HG03060 (cell line): ENCODE data around the gene WASHC4.
"Not testable (repeated sequence)": the region's sequence is repeated elsewhere in the genome, so short reads cannot be mapped to it uniquely, and the experiment has no call there.

Source experiments
- ATAC-seq: cut with Tn5 transposase; IDR thresholded peaks from one replicate; pipeline ENCODE4 v1.9.1; 2021; ENCODE audit warnings: low read depth, moderate number of reproducible peaks; ENCODE audit not compliant: unreplicated experiment

Gene WASHC4

DNA sequence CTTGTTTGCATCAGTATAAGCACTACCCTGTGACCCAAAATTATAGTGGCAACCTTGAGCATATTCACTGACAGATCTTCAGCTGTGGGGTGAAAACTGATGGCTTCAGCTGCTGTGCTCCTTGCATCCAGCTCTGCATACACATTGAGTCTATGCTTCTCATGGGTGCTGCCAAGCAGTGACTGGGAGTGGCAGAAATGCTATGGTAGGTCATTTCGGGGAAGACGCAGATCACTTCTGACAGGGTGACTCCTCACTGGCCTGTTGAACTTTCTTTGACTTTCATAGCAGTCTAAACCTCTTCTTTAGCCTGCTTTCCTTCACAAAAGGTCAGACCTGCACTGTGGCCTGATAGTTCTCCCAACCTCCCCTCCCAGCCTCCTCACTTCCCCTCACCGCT, 17.7 kb upstream of the WASHC4 start:
- ATAC-seq = no peak

GRCh38 chr12:105090361-105090760, 17.2 kb upstream of the WASHC4 start:
- no peak for ATAC-seq

DNA sequence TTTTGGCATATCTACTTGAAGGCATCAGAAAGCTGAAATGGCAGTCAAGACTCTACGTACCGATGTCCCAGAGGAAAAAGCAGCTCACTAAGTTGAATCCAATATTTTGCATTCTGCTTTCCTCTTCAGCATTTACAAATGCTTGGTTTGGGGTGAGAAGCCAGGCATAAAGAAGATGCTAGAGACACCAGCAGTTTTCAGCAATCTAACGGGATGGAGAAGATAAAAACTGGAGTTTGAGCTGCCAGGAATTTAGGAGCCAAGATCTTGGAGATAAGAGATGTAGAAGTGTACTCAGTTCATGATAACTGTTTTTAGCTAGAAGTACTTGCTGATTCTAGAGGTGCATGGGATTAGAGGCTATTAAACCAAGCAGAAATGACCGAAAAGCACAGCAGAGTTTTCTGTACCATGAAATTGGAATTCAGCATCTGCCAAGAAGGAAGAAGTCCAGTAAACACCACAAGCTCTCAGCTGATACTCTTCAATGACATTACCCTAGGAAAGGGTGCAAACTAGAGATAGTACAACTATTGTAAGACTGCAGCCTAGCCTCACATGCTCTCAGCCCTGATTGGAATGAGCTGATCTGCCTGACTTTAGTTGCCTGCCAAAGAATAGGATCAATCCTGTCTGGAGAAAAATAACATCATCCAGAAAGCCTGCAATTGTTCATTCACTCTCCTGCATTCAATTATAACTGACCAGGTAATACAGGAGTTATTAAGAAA, 15.9 kb upstream of the WASHC4 start:
- no peak for ATAC-seq

DNA sequence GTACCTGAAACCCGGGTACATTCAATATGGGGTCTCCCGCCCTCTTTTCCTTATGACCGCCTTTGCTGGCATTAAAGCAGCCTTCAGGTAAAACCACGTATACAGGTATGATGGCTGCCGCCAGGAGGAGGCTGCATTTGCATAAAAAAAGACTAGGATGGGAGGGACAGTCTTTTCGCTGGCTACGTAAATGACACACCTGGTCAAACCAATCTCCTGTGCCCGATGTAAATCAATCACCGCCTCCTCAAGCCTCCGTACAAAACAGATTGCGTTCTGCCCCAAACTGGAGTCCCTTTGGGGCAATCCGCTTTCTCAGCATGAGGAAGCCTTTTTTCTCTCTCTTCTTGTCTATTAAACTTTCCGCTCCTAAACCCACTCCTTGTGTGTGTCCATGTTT, 15.2 kb upstream of the WASHC4 start:
- ATAC-seq = no peak

- ATAC-seq = not testable (repeated sequence)
These were observed 12.2 kb upstream of the WASHC4 start for GRCh38 chr12:105095338-105095737.

DNA sequence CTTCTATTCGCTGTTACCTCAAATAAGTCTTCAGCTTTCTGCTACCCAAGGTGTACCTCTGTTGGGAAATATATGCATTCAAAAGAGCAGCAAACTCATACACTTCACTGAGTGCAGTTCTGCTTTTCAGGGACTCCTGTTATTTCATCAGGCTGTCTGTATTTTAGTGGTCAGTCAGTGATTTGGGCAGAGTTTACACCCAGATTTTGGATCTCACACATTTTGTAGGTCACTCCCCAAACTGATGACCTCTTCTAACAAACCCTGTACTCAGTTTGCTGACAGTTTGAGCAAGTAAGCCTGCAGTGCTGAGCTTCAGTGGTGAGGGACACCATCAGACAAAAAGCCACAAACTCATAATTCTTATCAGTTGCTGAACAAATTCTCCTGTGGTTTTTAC, 8.2 kb upstream of the WASHC4 start:
- ATAC-seq = no peak

DNA sequence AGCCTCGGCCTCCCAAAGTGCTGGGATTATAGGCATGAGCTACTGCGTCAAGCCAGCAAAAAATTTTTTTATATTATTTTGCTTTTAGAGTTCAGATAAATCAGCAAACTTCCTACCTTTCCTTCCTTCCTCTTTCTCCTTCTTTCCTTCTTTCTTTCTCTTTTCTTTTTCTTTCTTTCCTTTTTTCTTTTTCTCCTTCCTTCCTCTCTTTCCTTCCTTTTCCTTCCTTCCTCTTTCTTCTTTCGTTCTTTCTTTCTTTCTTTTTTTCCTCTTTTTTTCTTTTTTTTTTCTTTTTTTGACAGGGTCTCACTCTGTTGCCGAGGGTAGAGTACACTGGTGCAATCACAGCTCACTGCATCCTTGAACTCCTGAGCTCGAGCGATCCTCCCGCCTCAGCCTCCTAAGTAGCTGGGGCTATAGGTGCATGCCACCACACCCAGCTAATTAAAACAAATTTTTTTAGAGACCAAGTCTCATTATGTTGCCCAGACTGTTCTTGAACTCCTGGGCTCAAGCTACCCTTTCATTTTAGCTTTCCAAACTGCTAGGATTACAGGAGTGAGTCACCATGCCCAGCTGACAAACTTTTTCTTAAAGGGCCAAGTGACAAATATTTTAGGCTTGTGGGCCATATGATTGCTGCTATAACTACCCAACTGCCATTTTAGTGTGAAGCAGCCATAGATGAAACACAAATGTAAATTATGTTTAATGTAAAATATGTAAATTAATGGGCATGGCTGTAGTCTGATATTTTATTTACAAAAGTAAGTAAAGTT, 7.1 kb upstream of the WASHC4 start:
- no peak for ATAC-seq

- ATAC-seq = no peak
These were observed 6.5 kb upstream of the WASHC4 start for GRCh38 chr12:105100998-105101397.

GRCh38 chr12:105102673-105103072, 4.9 kb upstream of the WASHC4 start:
- ATAC-seq = no peak

- ATAC-seq = no peak
These were observed 2.8 kb upstream of the WASHC4 start for GRCh38 chr12:105104762-105105161.

GRCh38 chr12:105106621-105107020, 910 bp upstream of the WASHC4 start:
- ATAC-seq = no peak

- no peak for ATAC-seq
These were observed 399 bp upstream of the WASHC4 start for GRCh38 chr12:105107171-105107493.

DNA sequence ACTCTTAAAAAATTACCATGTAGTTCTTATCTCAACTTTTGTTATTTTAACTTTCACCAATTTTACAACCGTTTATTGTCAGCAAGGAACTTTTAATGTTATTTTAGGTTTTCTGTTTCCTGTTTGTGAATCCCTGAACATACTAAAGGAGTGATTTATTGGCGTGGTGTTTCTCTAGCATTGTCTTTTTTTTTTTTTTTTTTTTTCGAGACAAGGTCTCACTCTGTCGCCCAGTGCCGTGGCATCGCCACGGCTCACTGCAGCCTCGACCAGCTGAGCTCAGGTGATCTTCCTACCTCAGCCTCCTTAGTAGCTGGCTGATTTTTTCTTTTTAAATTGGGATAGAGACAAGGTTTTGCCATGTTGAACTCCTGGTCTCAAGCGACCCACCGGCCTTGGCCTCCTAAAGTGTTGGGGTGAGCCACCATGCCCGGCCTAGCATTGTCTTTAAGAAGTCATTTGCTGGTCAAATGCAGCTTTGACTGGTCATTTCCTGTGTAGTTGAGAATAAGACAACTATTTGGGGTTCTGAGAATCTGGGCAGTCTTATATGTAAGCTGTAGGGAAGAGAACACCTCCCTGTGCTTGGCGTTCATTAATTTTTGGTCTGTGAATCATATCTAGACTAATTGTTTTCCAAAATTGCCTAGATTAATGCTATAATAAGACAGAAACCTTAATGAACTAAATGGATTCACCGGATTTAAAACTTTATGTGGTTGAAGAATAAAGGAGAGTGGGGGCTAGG, 2.1 kb downstream of the WASHC4 start:
- peak; percentile 26 for ATAC-seq

- ATAC-seq = no peak
These were observed 3.3 kb downstream of the WASHC4 start for GRCh38 chr12:105110851-105111250.

GRCh38 chr12:105113094-105113493, 5.6 kb downstream of the WASHC4 start:
- ATAC-seq = no peak

- no peak for ATAC-seq
These were observed 9.4 kb downstream of the WASHC4 start for GRCh38 chr12:105116969-105117368.

DNA sequence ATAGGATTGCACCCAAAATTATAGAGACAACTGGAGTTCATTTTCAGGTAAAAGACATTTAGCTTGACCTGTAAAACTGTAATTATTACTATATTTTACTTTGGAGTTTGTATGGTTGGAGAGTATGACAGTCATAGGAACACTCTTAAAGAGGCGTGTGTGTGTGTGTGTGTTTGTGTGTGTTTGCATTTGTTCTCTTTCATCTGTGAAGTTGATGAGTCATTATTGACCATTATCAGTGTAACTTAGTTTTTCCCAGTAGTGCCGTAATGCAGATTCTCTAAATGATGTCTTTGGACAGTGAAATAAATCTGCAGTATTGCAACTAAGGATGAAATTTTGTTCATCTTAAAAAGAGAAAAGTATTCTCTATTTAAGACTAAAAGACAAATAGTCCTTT, 13.0 kb downstream of the WASHC4 start:
- no peak for ATAC-seq

DNA sequence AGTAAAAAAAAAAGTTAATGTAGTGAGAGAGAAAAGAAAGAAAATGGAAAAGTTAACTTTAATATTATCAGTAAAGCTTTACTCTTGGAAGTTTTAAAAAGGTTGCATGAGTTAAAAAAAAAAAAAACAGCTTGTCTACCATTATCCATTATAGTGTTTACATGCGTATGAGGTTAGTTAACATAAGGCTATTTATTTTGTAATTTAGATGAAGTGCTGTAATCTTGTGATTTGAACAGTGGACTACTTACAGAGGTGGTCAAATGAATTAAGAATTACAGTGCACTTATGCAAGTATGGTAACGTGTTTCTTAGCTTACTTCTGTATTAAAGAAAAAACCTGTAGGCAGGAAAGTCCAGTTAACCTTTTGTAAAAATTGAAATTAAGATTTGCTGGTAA, 30.7 kb downstream of the WASHC4 start:
- no peak for ATAC-seq

GRCh38 chr12:105141320-105141922, 33.9 kb downstream of the WASHC4 start:
- no peak for ATAC-seq

- ATAC-seq = no peak
These were observed 34.7 kb downstream of the WASHC4 start for GRCh38 chr12:105142259-105142658.

- no peak for ATAC-seq
These were observed 48.7 kb downstream of the WASHC4 start for GRCh38 chr12:105156260-105156659.
